ENCODE results near the gene OR2C1. TPM values are rescaled to one million over a fixed set of nuclear protein-coding genes. Genes with fewer than 3 reads are reported as not detected.

OR2C1 gene
- total RNA-seq, 1 experiment from 2014 or later, result not detected

DNA sequence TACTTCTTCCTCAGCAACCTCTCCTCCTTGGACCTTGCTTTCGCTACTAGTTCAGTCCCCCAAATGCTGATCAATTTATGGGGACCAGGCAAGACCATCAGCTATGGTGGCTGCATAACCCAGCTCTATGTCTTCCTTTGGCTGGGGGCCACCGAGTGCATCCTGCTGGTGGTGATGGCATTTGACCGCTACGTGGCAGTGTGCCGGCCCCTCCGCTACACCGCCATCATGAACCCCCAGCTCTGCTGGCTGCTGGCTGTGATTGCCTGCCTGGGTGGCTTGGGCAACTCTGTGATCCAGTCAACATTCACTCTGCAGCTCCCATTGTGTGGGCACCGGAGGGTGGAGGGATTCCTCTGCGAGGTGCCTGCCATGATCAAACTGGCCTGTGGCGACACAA lies 429 bp downstream of the OR2C1 start:
- ChIA-PET CTCF (no interaction called here), RAD21 (ENCODE audit: low non-redundant PET in 1 of 2, low total read pairs in 2 of 2, uncharacterized antibody in 2 of 2, unreplicated experiment in 2 of 2) (no interaction called here), POLR2A (no interaction called here)
- Histone ChIP-seq H2AFZ (ENCODE audit: low read depth, low read length, poor library complexity, severe bottlenecking) (no peak overlapping the region), H3K4me2 (ENCODE audit: low read length) (no peak overlapping the region), H3K4me1 (ENCODE audit: control insufficient read depth in 1 of 2, insufficient read depth in 2 of 2, low read length in 2 of 2) (no peaks in the 10 kb centered on the region), H3K27me3 (ENCODE audit: insufficient read depth, low read length) (no peaks in the 10 kb centered on the region), H3K27ac (ENCODE audit: low read depth, low read length) (no peak overlapping the region), H3K79me2 (ENCODE audit: insufficient read depth, low read length) (no peaks in the 10 kb centered on the region), H3K9ac (ENCODE audit: low read length) (no peak overlapping the region), H4K20me1 (ENCODE audit: insufficient read depth) (no peaks in the 10 kb centered on the region), H3K9me3 (ENCODE audit: control insufficient read depth in 1 of 2, insufficient read depth in 1 of 2, low read depth in 1 of 2, low read length in 2 of 2) (no peaks in the 10 kb centered on the region), H3K4me3 (replicated peaks in 1 of 2; ENCODE audit: low read depth in 1 of 2, low read length in 2 of 2) (no peak overlapping the region), H3K36me3 (ENCODE audit: control insufficient read depth in 1 of 2, insufficient read depth in 2 of 2, low read length in 2 of 2) (no peaks in the 10 kb centered on the region), H3K9me2 (ENCODE audit: insufficient read depth) (no peaks in the 10 kb centered on the region)
- no peak for TF ChIP-seq EGR1 (IDR thresholded peaks at IDR 0.05; ENCODE audit: low read depth)
- no peak for TF ChIP-seq FOSL1 (IDR thresholded peaks at IDR 0.05; ENCODE audit: low read depth)
- no peak for TF ChIP-seq EZH2 (IDR thresholded peaks at IDR 0.05)
- no peak for TF ChIP-seq POLR2A (IDR thresholded peaks at IDR 0.05; ENCODE audit: borderline replicate concordance, extremely low read depth, insufficient read depth, insufficient read length)
- TF ChIP-seq JUND (IDR thresholded peaks at IDR 0.05), result no peak
- TF ChIP-seq RAD21 (IDR thresholded peaks at IDR 0.05; ENCODE audit: low read depth), result no peak
- TF ChIP-seq SP1 (IDR thresholded peaks at IDR 0.05; ENCODE audit: low read depth), result no peak
- no peak for TF ChIP-seq ELF1 (IDR thresholded peaks at IDR 0.05; ENCODE audit: borderline replicate concordance, low read depth)
- TF ChIP-seq, protein P1, sequence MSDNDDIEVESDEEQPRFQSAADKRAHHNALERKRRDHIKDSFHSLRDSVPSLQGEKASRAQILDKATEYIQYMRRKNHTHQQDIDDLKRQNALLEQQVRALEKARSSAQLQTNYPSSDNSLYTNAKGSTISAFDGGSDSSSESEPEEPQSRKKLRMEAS (IDR thresholded peaks at IDR 0.05), result no peak
- no peak for TF ChIP-seq SRF (IDR thresholded peaks at IDR 0.05; ENCODE audit: low read depth)
- no peak for TF ChIP-seq POLR2AphosphoS5 (IDR thresholded peaks at IDR 0.05; ENCODE audit: low read depth, low read length)
- no peak for TF ChIP-seq ZNF274 (IDR thresholded peaks at IDR 0.05; ENCODE audit: low read depth, low read length)
- TF ChIP-seq, protein P2, sequence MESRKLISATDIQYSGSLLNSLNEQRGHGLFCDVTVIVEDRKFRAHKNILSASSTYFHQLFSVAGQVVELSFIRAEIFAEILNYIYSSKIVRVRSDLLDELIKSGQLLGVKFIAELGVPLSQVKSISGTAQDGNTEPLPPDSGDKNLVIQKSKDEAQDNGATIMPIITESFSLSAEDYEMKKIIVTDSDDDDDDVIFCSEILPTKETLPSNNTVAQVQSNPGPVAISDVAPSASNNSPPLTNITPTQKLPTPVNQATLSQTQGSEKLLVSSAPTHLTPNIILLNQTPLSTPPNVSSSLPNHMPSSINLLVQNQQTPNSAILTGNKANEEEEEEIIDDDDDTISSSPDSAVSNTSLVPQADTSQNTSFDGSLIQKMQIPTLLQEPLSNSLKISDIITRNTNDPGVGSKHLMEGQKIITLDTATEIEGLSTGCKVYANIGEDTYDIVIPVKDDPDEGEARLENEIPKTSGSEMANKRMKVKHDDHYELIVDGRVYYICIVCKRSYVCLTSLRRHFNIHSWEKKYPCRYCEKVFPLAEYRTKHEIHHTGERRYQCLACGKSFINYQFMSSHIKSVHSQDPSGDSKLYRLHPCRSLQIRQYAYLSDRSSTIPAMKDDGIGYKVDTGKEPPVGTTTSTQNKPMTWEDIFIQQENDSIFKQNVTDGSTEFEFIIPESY (IDR thresholded peaks at IDR 0.05; ENCODE audit: extremely low read depth, insufficient replicate concordance, low read length), result no peak
- TF ChIP-seq ZFX (IDR thresholded peaks at IDR 0.05), result no peak
- no peak for TF ChIP-seq EZH2phosphoT487 (IDR thresholded peaks at IDR 0.05; ENCODE audit: borderline replicate concordance)
- TF ChIP-seq, protein P3, sequence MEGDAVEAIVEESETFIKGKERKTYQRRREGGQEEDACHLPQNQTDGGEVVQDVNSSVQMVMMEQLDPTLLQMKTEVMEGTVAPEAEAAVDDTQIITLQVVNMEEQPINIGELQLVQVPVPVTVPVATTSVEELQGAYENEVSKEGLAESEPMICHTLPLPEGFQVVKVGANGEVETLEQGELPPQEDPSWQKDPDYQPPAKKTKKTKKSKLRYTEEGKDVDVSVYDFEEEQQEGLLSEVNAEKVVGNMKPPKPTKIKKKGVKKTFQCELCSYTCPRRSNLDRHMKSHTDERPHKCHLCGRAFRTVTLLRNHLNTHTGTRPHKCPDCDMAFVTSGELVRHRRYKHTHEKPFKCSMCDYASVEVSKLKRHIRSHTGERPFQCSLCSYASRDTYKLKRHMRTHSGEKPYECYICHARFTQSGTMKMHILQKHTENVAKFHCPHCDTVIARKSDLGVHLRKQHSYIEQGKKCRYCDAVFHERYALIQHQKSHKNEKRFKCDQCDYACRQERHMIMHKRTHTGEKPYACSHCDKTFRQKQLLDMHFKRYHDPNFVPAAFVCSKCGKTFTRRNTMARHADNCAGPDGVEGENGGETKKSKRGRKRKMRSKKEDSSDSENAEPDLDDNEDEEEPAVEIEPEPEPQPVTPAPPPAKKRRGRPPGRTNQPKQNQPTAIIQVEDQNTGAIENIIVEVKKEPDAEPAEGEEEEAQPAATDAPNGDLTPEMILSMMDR (IDR thresholded peaks at IDR 0.05 in 2 of 3, conservative IDR thresholded peaks at IDR 0.05 in 1 of 3; ENCODE audit: borderline replicate concordance in 1 of 3, insufficient read depth in 1 of 3, low read depth in 2 of 3, low read length in 2 of 3), result no peak
- TF ChIP-seq CEBPB (IDR thresholded peaks at IDR 0.05; ENCODE audit: low read depth), result no peak
- no peak for TF ChIP-seq YY1 (IDR thresholded peaks at IDR 0.05; ENCODE audit: extremely low read depth, insufficient replicate concordance, low read depth, low read length)
- TF ChIP-seq, protein P4, sequence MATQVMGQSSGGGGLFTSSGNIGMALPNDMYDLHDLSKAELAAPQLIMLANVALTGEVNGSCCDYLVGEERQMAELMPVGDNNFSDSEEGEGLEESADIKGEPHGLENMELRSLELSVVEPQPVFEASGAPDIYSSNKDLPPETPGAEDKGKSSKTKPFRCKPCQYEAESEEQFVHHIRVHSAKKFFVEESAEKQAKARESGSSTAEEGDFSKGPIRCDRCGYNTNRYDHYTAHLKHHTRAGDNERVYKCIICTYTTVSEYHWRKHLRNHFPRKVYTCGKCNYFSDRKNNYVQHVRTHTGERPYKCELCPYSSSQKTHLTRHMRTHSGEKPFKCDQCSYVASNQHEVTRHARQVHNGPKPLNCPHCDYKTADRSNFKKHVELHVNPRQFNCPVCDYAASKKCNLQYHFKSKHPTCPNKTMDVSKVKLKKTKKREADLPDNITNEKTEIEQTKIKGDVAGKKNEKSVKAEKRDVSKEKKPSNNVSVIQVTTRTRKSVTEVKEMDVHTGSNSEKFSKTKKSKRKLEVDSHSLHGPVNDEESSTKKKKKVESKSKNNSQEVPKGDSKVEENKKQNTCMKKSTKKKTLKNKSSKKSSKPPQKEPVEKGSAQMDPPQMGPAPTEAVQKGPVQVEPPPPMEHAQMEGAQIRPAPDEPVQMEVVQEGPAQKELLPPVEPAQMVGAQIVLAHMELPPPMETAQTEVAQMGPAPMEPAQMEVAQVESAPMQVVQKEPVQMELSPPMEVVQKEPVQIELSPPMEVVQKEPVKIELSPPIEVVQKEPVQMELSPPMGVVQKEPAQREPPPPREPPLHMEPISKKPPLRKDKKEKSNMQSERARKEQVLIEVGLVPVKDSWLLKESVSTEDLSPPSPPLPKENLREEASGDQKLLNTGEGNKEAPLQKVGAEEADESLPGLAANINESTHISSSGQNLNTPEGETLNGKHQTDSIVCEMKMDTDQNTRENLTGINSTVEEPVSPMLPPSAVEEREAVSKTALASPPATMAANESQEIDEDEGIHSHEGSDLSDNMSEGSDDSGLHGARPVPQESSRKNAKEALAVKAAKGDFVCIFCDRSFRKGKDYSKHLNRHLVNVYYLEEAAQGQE (IDR thresholded peaks at IDR 0.05; ENCODE audit: low read depth), result no peak
- TF ChIP-seq, protein P5, sequence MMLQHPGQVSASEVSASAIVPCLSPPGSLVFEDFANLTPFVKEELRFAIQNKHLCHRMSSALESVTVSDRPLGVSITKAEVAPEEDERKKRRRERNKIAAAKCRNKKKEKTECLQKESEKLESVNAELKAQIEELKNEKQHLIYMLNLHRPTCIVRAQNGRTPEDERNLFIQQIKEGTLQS (IDR thresholded peaks at IDR 0.05), result no peak
- DNase-seq (ENCODE audit: low read depth, low spot score), result no peak
- BruUV-seq (replicated peaks), result no TSS peak
- no peak for ATAC-seq
- intact Hi-C loops (cut with micrococcal nuclease), result no loop called here
